Activated CD8-positive, alpha-beta memory T cell treated with anti-CD3 and anti-CD28 coated beads for 1 hour (primary cell): ENCODE measurements around the gene ZC3H10.
A peak's percentile ranks its signal among the peaks of the same experiment; 100 is the strongest.
"Not testable (repeated sequence)": the region's sequence is repeated elsewhere in the genome, so short reads cannot be mapped to it uniquely, and the experiment has no call there.

Experiments
- DNase-seq, 2 donors: peaks; one replicate each; pipeline ENCODE4 v3.0.0-alpha.2; 2020; ENCODE audit warnings: low read depth in 1 of 2; ENCODE audit errors: extremely low read depth in 1 of 2

The ZC3H10 gene

DNA sequence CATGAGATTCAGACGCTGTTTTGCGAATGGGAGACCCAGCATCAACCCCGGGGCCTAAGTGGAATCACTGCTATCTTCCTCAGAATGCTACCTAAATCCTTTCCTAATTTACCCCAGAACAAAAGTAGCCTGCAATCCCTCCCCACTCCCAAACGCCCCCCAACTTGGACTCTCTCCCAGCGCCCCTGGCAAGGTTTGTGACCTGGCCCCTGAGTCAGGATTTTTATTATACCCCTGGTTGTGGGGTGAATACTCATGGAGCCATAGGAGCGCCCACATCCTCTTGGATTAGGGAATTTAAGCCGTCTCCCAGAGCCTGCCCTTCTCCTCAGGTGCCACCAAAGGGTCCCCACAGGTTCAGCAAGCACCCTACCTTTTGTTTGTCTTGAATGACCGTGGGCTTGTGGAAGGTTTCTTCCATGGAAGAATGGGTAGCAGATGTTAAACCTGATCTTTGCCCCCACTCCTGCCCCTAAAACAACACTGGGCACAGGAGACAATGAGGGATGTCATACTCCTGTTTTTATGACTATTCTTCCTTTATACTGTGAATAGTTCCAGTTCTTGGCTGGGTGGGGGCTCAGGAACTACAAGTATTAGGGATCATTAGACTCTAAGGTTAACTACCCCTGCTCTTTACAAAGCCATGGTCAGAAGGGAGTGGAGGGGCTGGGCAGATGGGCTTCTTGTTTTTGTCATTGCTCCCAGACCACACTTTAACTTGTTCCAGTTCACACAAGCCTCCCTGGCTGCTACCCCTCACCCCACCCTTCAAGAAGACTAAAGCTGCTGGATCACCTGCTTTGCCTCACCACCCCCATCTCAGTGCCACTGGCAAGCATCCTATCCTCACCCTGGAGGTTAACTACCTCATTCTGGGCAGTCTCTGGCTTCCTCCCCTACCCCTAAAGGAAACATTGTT lies 35.0 kb downstream of the ZC3H10 start:
- no peak for DNase-seq

DNA sequence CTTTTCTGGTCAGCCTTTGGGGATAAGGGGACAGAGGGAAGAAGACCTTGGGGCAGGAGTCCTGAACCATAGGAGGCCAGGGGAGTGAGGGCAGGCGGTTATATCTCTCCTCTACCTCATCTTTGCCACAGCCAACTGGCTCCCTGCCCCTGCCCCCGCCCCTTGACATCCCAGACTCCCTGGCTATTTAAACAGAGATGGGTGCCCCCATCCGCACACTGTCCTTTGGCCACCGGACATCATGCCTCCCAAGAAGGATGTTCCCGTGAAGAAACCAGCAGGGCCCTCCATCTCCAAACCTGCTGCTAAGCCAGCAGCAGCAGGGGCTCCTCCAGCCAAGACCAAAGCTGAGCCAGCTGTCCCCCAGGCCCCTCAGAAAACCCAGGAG lies 35.6 kb downstream of the ZC3H10 start:
- no peak for DNase-seq

DNA sequence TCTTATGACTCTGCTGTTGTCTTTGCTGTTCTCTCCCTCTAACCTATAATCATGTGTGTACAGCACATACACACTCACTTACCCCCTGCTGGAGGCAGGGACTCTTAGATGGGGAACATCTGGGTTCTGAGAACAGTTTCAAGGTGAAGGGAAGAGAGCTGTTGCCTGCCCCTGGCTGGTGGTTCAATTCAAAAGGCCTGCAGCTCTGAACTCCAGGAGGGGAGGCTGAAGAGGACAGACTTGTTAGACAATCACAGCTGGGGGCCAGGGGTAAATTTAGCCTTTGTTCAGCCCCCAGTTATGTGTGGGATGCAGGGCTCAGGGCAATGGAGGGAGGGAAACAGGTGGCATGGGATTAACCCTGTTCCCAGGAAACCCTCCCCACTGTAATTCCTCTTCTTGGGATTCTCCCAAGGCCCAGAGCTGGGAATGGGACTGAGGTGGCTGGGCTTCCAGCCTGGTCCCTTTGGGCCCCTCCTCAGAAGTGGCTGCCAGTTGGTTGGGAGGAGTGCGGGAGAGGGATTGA lies 36.2 kb downstream of the ZC3H10 start:
- no peak for DNase-seq

DNA sequence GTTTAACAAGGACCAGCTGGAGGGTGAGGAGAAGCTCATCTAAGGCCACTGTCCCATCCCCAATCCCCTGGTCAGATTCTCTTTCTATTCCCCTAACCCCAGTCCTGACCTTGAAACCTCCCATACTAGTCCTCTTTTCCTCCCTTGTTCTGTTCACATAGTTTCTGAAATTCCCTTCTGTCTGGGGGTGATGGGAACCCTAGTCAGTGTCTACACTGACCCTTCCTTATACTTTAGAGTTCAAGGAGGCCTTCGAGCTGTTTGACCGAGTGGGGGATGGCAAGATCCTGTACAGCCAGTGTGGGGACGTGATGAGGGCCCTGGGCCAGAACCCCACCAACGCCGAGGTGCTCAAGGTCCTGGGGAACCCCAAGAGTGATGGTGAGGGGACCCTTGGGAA lies 36.8 kb downstream of the ZC3H10 start:
- no peak for DNase-seq

DNA sequence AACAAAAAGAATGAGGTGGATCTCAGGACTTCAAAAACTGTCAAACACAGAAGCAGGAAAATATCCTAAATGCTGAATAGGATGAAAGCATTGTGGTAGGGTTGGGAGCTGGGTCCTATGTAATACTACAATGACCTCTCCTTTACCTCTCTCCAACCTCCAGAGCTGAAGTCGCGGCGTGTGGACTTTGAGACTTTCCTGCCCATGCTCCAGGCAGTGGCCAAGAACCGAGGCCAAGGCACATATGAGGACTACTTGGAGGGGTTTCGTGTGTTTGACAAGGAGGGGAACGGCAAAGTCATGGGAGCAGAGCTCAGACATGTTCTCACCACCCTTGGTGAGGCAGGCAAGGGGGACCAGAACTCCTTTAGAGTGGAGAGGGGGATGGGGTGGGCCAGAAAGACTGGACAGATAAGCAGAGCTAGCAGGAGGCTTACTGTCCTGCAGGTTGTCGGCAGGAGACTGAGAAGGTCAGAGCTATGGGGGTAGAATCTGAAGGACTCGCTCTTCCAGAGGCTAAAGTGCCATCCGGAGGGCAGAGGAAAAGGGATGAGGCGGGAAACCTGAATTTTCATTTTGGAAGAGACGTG lies 37.3 kb downstream of the ZC3H10 start:
- DNase-seq: no peak

DNA sequence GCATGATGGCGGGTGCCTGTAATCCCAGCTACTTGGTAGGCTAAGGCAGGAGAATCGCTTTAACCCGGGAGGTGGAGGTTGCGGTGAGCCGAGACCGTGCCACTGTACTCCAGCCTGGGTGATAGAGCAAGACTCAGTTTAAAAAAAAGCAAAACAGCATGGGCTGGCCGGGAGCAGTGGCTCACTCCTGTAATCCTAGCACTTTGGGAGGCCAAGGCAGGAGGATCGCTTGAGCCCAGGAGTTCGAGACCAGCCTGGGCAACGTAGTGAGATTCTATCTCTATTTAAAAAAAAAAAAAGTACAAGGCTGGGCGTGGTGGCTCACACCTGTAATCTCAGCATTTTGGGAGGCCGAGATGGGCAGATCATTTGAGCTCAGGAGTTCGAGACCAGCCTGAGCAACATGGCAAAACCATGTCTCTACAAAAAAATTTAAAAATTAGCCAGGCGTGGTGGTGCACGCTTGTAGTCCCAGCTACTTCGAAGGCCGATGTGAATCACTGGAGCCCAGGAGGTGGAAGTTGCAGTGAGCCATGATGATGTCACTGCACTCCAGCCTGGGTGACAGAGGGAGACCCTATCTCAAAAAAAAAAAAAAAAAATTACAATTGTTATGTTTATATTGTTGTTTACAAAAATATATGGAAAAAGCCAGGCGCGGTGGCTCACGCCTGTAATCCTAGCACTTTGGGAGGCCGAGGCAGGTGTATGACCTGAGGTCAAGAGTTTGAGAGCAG lies 38.6 kb downstream of the ZC3H10 start:
- not testable (repeated sequence) for DNase-seq

DNA sequence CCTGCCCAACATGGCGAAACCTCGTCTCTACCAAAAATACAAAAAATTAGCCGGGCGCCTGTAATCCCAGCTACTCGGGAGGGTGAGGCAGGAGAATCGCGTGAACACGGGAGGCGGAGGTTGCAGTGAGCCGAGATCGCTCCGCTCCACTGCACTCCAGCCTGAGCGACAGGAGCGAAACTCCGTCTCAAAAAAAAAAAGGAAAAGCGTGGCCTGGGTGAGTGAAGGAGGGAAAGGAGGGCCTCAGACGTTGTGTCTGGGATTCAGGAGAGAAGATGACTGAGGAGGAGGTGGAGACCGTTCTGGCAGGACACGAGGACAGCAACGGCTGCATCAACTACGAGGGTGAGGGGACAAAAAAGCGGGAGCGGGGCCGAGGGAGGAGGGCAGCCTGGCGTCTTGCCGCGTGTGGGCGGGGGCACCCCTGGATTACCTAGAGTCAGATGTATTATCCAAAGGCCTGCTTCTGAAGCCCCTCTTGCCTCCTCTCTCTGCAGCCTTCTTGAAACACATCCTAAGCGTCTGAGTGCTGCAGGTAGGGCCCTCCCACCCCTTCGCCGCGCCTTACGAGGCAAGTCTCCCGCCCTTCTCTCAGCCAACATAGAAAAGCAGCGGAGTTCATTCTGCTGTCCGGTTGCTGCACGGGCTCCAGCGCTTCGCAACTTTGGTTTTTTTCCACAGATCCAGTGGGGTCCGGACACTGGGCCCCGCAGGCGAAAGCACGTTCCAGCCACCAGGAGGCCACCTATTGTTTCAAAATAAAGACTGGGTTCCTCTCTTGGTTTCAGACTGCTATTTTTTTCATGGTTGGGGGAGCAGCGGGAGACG lies 39.3 kb downstream of the ZC3H10 start:
- peak; percentile 31 to 33 for DNase-seq

DNA sequence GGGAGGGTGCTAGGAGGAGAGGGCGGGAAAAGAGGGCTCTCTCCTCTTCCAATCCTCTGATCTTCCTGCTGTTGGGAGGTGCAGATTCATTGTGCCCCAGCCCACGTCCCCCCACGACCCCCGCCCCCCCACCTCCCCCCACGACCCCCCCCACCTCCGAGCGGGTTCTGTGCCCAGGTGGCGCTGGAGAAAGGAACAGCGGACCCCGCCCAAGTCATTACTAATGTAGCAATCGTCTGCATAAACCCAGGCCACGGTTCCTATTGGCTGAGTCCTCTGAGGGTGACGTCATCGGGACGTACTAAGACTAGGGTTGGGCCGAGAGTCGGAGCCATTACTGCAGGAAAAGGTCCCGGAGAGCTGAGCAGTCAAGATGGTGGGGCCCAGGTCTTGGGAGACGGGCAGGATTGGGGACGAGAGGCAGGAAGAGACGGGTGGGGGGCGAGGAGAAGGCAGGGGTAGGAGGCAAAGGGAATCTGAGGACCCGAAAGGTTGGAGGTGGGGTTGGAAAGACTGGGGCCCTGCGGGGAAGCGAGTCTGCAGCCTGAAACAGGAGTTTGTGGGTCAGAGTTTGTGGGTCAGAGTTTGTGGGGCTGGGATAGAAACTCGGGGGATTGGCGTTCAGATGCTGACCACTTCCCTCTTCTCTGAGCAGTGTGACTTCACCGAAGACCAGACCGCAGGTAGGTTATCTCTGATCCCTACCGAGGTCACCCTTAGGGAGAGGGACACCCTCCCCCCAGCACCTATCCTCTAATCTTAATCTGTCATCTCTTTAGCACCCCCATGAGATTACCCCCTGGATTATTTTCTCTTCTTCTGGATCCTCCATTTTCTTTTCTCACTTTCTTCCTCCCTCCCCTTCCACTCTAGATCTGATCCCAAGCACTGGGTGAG lies 40.2 kb downstream of the ZC3H10 start, which contains the start of gene MYL6:
Gene MYL6 (plus strand): TSS at position 331 of the 897 bp plus-strand sequence. CDS start 43 bp downstream, at position 374.
- DNase-seq: peak; percentile 77 to 89

DNA sequence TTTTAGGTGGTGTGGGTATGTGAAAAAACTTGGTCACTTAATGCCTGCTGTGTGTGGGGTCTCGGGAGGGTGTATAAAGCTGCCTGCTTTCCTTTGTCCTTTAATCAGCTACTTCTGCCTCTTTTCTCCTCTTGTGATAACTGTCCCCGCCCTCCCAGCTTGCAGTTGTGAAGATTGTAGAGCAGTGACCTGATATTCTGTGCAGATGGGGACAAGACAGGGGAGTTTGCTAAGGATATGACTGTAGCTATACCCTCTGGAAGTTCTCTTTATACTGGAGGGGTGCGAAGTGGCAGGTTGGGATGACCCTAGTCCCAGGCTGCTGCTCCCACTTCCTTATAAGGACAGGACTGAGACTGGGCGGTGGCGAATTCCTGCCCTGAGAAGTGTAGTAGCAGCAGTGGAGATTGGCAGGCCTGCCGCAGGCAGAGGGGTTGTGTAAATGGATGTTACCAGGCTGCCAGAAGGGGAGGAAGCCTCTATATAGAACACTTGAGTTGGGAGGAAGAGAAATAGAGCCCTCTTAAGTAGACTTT lies 40.9 kb downstream of the ZC3H10 start:
- no peak for DNase-seq

DNA sequence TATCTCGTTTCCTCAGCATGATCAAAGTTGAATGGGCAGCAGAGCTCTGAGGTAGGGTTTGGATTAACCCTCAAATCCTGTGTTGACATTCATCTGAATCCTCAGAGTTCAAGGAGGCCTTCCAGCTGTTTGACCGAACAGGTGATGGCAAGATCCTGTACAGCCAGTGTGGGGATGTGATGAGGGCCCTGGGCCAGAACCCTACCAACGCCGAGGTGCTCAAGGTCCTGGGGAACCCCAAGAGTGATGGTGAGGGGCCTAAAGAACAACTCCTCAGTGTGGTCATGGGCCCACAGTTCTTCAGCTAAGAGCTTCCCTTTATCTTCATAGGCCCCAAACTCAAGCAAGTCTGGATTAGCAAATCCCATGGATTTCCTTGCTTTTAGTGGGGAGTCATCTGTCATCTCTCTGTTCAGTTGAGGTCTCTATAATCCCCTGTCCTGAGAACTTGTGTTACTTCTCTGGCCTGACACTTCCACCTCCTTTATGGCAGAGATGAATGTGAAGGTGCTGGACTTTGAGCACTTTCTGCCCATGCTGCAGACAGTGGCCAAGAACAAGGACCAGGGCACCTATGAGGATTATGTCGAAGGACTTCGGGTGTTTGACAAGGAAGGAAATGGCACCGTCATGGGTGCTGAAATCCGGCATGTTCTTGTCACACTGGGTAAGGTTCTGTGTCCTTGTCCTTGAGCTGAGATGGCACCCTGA lies 41.6 kb downstream of the ZC3H10 start:
- no peak for DNase-seq

DNA sequence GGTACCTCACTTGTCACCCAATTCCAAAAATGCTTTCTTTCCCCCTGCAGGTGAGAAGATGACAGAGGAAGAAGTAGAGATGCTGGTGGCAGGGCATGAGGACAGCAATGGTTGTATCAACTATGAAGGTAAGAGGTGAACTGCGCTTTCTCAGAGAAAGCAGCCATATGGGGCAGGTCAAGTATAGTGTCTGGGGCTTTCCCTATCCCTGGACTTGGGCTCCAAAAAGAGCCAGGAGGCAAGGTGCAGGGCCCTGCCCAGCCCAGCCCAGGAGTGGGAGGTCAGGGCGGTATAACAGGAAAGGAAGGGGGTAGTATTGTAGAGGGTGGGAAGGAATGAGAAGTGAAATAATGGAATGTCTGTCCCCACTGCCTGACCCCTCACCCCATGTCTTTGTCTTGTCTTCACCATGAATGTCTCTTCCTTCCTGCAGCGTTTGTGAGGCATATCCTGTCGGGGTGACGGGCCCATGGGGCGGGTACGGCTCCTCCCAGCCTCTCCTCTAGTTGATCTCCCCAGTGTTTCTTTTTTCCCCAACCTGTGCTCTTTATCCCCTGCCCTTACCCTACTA lies 42.2 kb downstream of the ZC3H10 start:
- peak; percentile 33 to 42 for DNase-seq

DNA sequence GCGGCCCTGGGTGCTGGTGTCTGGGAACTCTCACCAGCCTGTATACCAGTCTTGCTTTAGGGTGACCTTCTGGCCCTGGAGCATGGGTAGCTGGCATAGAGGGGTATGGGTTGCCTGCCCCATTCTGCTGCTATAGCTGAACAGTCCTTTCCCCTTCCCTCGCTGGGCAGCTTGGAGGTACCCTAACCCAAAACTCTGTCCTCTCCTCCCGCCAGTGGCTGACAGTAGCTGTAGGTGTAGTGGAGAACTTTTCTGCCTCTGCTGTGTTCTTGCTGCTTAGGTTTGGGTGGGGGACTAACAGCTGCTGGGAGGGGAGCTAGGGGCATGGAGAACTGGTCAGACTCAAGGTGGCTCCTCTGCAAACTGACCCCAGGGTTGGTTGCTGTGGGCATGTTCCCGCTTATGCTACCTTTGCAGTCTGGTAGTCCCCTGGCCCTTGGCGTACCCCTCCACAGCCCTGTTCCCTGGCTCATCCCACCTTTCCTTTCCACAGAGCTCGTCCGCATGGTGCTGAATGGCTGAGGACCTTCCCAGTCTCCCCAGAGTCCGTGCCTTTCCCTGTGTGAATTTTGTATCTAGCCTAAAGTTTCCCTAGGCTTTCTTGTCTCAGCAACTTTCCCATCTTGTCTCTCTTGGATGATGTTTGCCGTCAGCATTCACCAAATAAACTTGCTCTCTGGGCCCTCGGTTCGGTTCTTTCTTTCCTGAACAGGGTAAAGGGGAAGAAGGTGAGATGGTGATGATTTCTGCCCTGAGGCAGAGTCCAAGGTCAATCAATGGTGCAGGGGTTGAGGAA lies 43.0 kb downstream of the ZC3H10 start:
- no peak for DNase-seq

DNA sequence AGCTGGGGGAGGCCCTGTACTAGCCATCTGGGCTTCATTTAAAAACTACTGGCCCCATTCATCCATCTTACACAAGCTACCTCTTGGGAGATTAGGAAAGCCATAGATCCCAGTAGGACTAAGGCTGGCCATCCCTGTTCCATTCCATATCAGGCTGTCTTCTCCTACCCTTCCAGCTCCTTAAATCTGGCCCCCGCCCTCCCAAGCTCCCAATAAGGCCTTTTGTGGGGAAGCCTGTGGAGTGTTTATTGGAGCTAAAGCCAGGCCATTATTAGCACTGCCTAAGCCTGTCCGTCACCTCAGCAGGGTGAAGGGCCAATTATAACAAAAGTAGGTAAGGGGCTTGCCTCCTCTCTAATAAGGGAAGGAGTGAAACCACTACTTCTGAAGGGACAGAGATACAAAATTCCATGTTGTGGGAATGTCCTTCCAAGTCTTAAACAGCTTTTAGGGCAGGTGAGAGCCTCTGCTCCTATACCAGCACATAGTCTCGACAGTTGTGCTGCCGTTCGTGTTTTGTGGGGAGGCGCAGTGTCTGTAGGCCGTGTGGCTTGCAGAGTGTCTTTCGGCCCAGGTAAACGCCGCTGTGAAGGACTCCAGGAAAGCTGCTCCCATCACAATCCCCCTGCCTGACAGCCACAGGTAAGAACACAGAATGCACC lies 43.8 kb downstream of the ZC3H10 start:
- no peak for DNase-seq

DNA sequence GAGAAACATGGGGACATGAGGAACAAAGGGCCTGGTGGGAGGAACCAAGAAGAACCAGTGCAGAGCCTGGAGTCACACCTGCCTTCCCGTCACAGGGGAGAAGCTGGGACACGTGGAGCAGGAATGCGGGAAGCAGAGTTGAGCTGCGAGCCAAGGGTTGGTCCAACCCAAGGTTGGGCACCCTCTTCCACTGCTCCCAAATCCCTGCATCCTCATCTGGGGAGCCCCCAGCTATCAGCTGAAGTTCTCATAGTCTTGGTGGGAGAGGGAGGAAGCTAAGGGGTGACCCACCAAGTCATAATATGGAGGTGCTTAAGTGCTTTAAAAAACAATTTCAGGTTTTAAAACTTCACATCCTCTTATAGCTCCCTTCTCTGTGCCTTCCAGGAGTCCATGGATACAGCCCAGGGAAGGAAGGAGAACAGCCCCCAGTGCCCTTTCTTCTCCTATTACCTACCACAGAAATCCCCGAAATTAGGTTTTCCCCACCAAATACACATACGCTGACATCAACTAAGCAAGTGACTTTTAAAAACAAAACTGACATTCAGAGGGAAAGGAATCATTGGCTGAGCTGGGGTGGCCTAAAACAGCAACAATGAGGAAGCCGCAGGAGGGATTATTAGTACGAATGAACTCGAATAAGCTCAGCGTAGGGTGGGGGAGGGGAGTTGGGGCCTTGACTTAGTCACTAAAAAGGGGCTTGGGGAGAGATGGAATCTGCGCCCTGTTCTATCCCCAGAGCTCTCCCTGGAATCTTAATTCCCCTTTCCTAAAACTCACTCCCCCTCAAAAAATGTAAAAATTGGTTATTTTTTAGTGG lies 44.6 kb downstream of the ZC3H10 start:
- no peak for DNase-seq

DNA sequence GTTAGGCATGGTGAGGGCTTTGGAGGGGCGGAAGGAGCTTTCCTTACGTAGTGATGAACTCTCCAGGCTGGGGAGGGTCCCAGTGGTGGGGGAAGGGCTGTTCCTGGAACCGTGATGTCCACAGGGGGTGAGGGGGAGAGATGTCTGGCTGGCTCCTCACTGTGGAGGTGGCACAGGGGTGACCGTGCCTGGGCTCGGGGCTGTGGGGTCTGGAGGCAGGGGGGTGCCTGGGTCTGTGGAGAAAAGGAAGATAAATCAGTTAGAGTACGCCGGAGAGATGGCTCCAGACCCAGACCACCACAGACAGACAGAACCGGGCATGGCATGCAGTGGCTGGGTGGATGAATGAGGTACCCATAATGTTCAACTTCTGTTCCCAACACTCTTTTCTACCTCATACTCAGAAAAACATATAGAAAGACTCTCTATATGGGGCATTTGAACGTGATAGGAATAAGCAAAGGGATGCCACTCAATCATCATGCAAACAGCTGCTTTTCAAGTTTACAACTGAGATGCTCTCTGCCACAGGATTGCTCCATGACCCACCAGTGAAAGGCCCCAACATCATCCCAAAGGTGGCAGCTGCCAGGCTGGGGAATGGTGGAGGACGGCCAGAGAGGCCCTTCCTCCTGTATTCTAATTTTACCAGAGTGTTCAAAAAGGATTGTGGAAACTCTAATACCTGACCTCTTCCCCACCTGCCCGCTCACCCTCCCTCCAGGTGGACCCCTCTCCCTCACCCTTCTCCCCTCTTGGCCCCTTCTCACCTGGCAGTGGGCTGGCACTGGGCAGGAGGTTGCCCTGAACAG lies 45.7 kb downstream of the ZC3H10 start:
- no peak for DNase-seq
